Measurements from ENCODE around the gene METTL4.

DNA sequence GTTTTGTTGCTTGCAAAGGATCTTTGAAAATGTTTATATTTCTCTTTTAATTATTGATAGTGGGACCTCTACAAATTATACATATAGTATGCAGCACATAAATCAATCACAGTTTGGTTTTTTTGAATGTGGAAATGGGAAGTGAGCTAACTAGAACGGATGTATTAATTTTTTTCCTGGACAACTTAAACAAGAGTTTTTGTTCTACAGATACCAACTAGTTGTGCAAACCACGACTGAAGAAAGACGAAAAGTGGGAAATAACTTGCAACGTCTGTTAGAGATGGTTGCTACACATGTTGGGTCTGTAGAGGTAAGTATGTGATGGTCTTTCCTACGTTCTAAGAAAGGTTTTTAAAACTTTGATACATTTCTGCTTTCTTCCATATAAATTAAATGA, 39.2 kb upstream of the METTL4 start:
- TF ChIP-seq, protein P1, sequence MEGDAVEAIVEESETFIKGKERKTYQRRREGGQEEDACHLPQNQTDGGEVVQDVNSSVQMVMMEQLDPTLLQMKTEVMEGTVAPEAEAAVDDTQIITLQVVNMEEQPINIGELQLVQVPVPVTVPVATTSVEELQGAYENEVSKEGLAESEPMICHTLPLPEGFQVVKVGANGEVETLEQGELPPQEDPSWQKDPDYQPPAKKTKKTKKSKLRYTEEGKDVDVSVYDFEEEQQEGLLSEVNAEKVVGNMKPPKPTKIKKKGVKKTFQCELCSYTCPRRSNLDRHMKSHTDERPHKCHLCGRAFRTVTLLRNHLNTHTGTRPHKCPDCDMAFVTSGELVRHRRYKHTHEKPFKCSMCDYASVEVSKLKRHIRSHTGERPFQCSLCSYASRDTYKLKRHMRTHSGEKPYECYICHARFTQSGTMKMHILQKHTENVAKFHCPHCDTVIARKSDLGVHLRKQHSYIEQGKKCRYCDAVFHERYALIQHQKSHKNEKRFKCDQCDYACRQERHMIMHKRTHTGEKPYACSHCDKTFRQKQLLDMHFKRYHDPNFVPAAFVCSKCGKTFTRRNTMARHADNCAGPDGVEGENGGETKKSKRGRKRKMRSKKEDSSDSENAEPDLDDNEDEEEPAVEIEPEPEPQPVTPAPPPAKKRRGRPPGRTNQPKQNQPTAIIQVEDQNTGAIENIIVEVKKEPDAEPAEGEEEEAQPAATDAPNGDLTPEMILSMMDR (IDR thresholded peaks at IDR 0.05; ENCODE audit: low read depth, low read length, poor library complexity, severe bottlenecking): no peak
- TF ChIP-seq EZH2phosphoT487 (IDR thresholded peaks at IDR 0.05; ENCODE audit: borderline replicate concordance, low read length): no peak

All from DOHH2 (cell line).